Uterus (tissue), 2 donors: ENCODE data around the gene CCDC74A.

Experiments
- POLR2A ChIP-seq, 2 donors: fragments of 450-650 bp; IDR thresholded peaks; one replicate each; pipeline ENCODE4 v1.6.1; 2016; ENCODE audit warnings: antibody characterized with exemption in 2 of 2, mild to moderate bottlenecking in 1 of 2, moderate library complexity in 1 of 2
- TF ChIP-seq, protein P1 (sequence below), 4 experiments: fragments of 200-600 bp in 2 of 4; fragments of 450-650 bp in 2 of 4; sonication (generic) in 2 of 4; IDR thresholded peaks; one replicate each; pipeline ENCODE4 v1.5.1; 2016 to 2019; ENCODE audit warnings: antibody characterized with exemption in 4 of 4, mild to moderate bottlenecking in 2 of 4, moderate library complexity in 1 of 4

DNA sequence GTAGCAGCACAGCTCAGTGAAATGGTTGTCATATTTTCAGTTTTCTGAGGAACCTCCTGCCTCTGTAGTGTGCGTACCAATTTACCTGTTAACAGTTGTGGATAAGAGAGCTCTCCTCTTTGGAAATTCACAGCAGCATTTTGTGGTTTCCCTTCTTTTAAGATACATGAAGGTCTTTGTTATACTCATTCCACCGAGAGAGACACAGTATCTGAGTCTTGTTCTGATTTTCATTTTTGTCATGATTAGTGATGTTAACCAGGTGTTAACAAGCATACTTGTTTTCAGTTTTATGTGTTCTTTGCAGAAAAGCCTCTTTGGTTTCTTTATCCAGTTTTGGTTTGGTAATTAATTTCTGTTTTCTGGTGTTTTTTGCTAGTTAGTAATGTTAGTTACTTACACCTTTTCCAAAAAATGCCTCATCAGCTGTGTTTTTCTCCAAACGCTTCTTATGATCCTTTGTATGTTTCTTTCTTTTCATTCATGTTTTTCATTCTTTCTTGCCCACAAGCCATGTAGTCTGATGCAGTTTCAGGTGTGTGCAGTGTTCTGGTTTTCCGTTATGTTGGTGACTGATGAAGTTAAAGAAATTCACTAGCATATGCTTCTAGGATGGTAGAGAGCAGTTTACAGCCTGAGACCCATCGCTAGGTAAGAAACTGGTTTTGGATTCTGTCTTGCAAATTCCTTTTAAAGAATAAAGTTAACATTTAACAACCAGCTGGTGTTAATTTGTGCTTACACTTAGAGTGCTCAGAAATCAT lies 30.1 kb downstream of the CCDC74A start:
- TF ChIP-seq, protein P1, sequence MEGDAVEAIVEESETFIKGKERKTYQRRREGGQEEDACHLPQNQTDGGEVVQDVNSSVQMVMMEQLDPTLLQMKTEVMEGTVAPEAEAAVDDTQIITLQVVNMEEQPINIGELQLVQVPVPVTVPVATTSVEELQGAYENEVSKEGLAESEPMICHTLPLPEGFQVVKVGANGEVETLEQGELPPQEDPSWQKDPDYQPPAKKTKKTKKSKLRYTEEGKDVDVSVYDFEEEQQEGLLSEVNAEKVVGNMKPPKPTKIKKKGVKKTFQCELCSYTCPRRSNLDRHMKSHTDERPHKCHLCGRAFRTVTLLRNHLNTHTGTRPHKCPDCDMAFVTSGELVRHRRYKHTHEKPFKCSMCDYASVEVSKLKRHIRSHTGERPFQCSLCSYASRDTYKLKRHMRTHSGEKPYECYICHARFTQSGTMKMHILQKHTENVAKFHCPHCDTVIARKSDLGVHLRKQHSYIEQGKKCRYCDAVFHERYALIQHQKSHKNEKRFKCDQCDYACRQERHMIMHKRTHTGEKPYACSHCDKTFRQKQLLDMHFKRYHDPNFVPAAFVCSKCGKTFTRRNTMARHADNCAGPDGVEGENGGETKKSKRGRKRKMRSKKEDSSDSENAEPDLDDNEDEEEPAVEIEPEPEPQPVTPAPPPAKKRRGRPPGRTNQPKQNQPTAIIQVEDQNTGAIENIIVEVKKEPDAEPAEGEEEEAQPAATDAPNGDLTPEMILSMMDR (IDR thresholded peaks at IDR 0.05): no peak
- TF ChIP-seq POLR2A (IDR thresholded peaks at IDR 0.05): no peak
